T-helper 17 cell (primary cell): ENCODE measurements around the gene PKM. TPM values are rescaled to one million over a fixed set of nuclear protein-coding genes. Genes with fewer than 3 reads are reported as not detected.
"Not testable (repeated sequence)": the region's sequence is repeated elsewhere in the genome, so short reads cannot be mapped to it uniquely, and the experiment has no call there.

Source experiments
- ATAC-seq: fragments of 150-1000 bp; cut with Tn5 transposase; 2 replicates; pipeline ENCODE4 v1.10.0; 2021; ENCODE audit warnings: mild to moderate bottlenecking, moderate library complexity
- DNase-seq, 3 donors: peaks; one replicate each; pipeline versions ENCODE4 v3.0.0 to v3.0.0-alpha.2; 2020 to 2021
- H3K9me3 ChIP-seq: one replicate; pipeline ENCODE4 v1.7.0; 2013; ENCODE audit warnings: low read length, mild to moderate bottlenecking; ENCODE audit not compliant: control insufficient read depth, poor library complexity, severe bottlenecking
- H3K27ac Mint-ChIP-seq: one replicate; pipeline ENCODE4 v1.8.0; 2022; ENCODE audit warnings: mild to moderate bottlenecking, moderate library complexity, mixed read lengths
- H3K27me3 Mint-ChIP-seq: one replicate; pipeline ENCODE4 v1.8.0; 2022; ENCODE audit warnings: mixed read lengths
- H3K36me3 Mint-ChIP-seq: one replicate; pipeline ENCODE4 v1.8.0; 2022; ENCODE audit warnings: low read depth, mixed read lengths
- H3K4me1 Mint-ChIP-seq: one replicate; pipeline ENCODE4 v1.8.0; 2022; ENCODE audit warnings: mild to moderate bottlenecking, mixed read lengths
- H3K4me3 Mint-ChIP-seq: one replicate; pipeline ENCODE4 v1.8.0; 2022; ENCODE audit warnings: mild to moderate bottlenecking, moderate library complexity, mixed read lengths
- total RNA-seq, 4 donors: library from RNA in 2 of 4; stranded (reverse) in 2 of 4; gene quantifications; one replicate each; pipeline ENCODE4 v1.2.3 and lab custom pipeline; 2022 to 2026

The PKM gene
- 100 to 1,000 TPM; 343 to 428 TPM for total RNA-seq
- 310 to 711 reads per million in 2 donors for total RNA-seq (lab: John Stamatoyannopoulos, UW)

GRCh38 chr15:72231066-72231832 lies at the start of gene PKM:
TSS of gene PKM (minus strand) at chr15:72231190. CDS start at chr15:72219097, 12,093 bp downstream.
- Mint-ChIP-seq H3K4me3 (peak within 1 kb of the TSS; percentile 99), H3K36me3 (peaks cover 3% of the 10 kb centered on the region), H3K27me3 (no peaks in the 10 kb centered on the region), H3K4me1 (peaks cover 43% of the 10 kb centered on the region), H3K27ac (peak within 1 kb of the TSS; percentile 100)
- ATAC-seq (peak; percentile 47), DNase-seq (peak; percentile 86 to 91 (median 90))
- H3K9me3 ChIP-seq, result no peaks in the 10 kb centered on the region

GRCh38 chr15:72280751-72281150 lies 49.8 kb upstream of the PKM start:
- Mint-ChIP-seq H3K27me3 (no peaks in the 10 kb centered on the region), H3K27ac (no peak overlapping the region), H3K4me1 (peaks cover 3% of the 10 kb centered on the region), H3K4me3 (no peak overlapping the region), H3K36me3 (no peaks in the 10 kb centered on the region)
- H3K9me3 ChIP-seq, result no peaks in the 10 kb centered on the region
- ATAC-seq, result no peak
- no peak for DNase-seq

DNA sequence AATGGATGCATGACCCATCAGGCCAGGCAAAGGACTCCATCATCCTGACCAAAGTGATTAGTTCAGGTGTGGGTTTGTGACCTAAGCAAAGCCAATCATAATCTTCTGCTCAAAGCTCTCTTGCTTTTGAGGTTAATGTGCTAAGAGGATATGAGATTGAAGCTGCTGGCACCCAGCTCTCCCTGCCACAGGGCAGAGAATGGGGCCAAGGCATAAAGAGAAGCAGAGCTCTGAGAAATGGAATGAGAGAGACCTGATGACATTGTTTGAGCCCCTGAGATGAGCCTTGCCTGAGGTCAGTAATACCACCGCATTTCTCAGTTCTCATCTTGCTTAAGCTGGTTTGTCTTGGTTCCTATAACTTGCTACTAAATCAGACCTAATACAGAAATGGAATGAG lies 47.7 kb upstream of the PKM start:
- Mint-ChIP-seq H3K4me3 (peak overlapping the region; percentile 7), H3K27ac (no peak overlapping the region), H3K36me3 (no peaks in the 10 kb centered on the region), H3K27me3 (no peaks in the 10 kb centered on the region), H3K4me1 (peaks cover 7% of the 10 kb centered on the region)
- ATAC-seq (no peak), DNase-seq (no peak)
- H3K9me3 ChIP-seq, result no peaks in the 10 kb centered on the region

DNA sequence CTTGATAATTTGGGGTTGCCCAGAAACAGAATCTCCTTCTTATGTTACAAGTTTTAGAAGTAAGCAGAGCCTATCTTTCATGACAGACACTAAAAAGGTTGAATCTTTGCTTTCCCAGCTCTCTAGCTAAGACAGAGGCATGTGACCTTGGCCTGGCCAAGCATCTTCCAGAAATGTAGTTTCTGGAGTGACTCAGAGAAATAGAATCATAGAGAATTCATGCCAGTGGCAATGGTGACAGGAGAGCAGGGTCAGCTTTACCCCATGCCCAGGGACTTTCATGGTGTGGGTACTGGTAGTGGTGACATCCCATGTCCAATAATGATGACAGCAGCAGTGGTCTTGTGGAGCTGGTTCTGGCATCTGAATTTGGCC lies 45.3 kb upstream of the PKM start:
- Mint-ChIP-seq H3K27me3 (no peaks in the 10 kb centered on the region), H3K36me3 (no peaks in the 10 kb centered on the region), H3K4me1 (peaks cover 23% of the 10 kb centered on the region), H3K27ac (no peak overlapping the region), H3K4me3 (no peak overlapping the region)
- no peak for DNase-seq
- no peaks in the 10 kb centered on the region for H3K9me3 ChIP-seq
- no peak for ATAC-seq

- ATAC-seq, H3K27me3 Mint-ChIP-seq, H3K9me3 ChIP-seq, H3K4me3 Mint-ChIP-seq, DNase-seq, H3K27ac Mint-ChIP-seq, H3K36me3 Mint-ChIP-seq: not testable (repeated sequence)
- peaks cover 28% of the 10 kb centered on the region for H3K4me1 Mint-ChIP-seq
Observed at GRCh38 chr15:72275635-72276325, 44.8 kb upstream of the PKM start.

- H3K27ac Mint-ChIP-seq, result peak overlapping the region; percentile 94
- H3K9me3 ChIP-seq, result no peaks in the 10 kb centered on the region
- peak overlapping the region; percentile 88 for H3K4me3 Mint-ChIP-seq
- H3K27me3 Mint-ChIP-seq, result no peaks in the 10 kb centered on the region
- H3K36me3 Mint-ChIP-seq, result peaks cover 2% of the 10 kb centered on the region
- ATAC-seq, result peak; percentile 1
- no peak for DNase-seq
- H3K4me1 Mint-ChIP-seq, result peaks cover 39% of the 10 kb centered on the region
Observed at GRCh38 chr15:72272997-72273352, 42.0 kb upstream of the PKM start.

DNA sequence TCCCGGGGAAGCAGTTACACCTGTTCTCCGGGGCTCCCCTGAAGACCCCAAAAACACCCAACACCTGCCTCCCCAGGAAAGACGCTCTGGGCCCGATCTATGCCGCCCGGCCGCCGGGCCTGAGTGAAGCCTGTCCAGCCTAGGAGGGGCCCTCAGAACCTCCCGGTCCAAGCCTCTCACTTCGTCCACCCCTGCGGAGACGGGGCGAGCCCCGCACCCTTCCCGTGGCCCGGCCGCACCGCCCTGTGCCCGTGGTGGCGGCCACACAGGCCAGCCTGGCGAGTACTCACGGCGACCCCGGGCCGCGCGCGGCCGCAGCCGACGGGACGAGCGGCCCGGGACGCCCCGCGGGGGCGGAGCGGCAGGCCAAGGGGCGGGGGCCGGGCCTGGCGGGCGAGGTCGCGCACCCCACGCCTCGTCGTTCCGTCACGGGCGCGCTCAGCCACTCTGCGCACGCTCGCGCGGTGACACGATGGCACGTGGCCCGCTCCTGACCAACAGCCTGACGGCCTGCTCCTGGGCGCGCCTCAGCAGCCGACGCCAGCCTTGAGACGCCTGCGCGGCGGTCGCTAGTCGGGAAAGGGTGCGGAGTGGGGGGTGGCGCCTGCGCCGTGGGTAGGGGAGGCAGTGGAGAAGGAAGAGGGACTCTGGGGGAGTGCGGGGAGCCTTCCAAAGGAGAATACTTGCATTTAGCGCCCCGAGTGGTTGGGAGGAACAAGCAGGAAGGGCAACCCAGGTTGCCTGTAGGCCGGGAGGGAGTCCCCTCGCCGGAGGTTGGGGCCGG lies 41.4 kb upstream of the PKM start, which contains the start of gene PARP6:
PARP6 (minus strand) TSS at position 342 of the 784 bp plus-strand sequence. CDS start 5,077 bp downstream, outside the sequence.
- Mint-ChIP-seq H3K27ac (peak within 1 kb of the TSS; percentile 94), H3K36me3 (peaks cover 2% of the 10 kb centered on the region), H3K4me3 (peak within 1 kb of the TSS; percentile 88), H3K4me1 (peaks cover 37% of the 10 kb centered on the region), H3K27me3 (no peaks in the 10 kb centered on the region)
- ATAC-seq, result peak; percentile 94
- DNase-seq, result peak; percentile 97 to 99 (median 98)
- H3K9me3 ChIP-seq, result no peaks in the 10 kb centered on the region

GRCh38 chr15:72271895-72272212 lies 40.9 kb upstream of the PKM start:
- ATAC-seq, result peak; percentile 0
- no peaks in the 10 kb centered on the region for H3K27me3 Mint-ChIP-seq
- H3K4me3 Mint-ChIP-seq, result peak overlapping the region; percentile 88
- peaks cover 2% of the 10 kb centered on the region for H3K36me3 Mint-ChIP-seq
- peaks cover 39% of the 10 kb centered on the region for H3K4me1 Mint-ChIP-seq
- H3K9me3 ChIP-seq, result no peaks in the 10 kb centered on the region
- peak overlapping the region; percentile 89 for H3K27ac Mint-ChIP-seq
- DNase-seq, result no peak

DNA sequence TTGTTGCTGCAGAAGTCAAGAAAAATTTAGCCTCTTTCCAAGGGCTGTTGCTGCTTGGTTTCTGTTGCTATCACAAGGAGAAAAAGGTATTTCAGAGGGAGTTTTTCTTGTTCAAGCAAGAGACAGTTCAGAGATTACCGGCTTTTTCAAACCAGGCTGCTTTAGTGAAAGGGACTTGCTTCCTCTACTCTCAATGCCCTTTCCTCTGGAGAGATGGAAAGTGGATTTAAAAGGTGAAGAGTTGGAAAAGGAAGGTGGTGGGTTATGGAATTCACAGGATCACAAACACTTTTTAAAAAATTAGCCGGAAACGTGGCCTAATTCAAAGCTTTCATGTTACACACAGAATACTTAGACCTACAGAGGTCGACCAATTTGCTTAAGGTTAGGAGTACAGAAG lies 40.2 kb upstream of the PKM start:
- ATAC-seq (no peak), DNase-seq (no peak)
- Mint-ChIP-seq H3K36me3 (peaks cover 2% of the 10 kb centered on the region), H3K27me3 (no peaks in the 10 kb centered on the region), H3K27ac (peak overlapping the region; percentile 89), H3K4me1 (peaks cover 39% of the 10 kb centered on the region), H3K4me3 (peak overlapping the region; percentile 88)
- H3K9me3 ChIP-seq, result no peaks in the 10 kb centered on the region

- H3K27ac Mint-ChIP-seq, result peak overlapping the region; percentile 89
- peaks cover 41% of the 10 kb centered on the region for H3K4me1 Mint-ChIP-seq
- DNase-seq (no peak), ATAC-seq (no peak)
- no peaks in the 10 kb centered on the region for H3K27me3 Mint-ChIP-seq
- H3K4me3 Mint-ChIP-seq, result no peak overlapping the region
- H3K9me3 ChIP-seq, result no peaks in the 10 kb centered on the region
- H3K36me3 Mint-ChIP-seq, result peaks cover 5% of the 10 kb centered on the region
Observed at GRCh38 chr15:72269739-72270138, 38.7 kb upstream of the PKM start.

- no peaks in the 10 kb centered on the region for H3K9me3 ChIP-seq
- Mint-ChIP-seq H3K4me1 (peaks cover 20% of the 10 kb centered on the region), H3K27me3 (no peaks in the 10 kb centered on the region), H3K4me3 (no peak overlapping the region), H3K27ac (no peak overlapping the region), H3K36me3 (peaks cover 37% of the 10 kb centered on the region)
- no peak for DNase-seq
- no peak for ATAC-seq
Observed at GRCh38 chr15:72265031-72265430, 34.0 kb upstream of the PKM start.

DNA sequence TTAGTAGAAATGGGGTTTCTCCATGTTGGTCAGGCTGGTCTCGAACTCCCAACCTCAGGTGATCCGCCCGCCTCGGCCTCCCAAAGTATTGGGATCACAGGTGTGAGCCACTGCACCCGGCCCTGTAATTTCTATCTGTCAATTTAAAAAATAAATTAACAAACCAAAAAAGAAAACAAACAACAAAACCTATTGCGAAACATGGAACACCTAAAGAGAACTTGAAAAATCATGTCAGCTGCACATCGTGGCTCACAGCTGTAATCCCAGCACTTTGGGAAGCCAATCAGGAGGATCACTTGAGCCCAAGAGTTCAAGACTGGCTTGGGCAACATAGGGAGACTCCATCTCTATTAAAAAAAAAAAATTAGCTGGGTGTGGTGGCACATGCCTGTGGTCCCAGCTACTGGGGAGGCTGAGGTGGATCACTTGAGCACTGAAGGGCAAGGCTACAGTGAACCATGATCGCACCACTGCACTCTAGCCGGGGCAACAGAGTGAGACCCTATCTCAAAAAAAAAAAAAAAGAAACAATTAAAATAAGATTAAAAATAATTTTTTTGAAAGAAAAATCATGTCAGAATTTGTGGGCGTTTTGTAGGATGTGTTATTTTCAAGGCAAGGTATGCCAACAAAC lies 21.8 kb upstream of the PKM start:
- Mint-ChIP-seq H3K36me3 (peaks cover 24% of the 10 kb centered on the region), H3K4me3 (no peak overlapping the region), H3K4me1 (peaks cover 21% of the 10 kb centered on the region), H3K27me3 (no peaks in the 10 kb centered on the region), H3K27ac (no peak overlapping the region)
- DNase-seq (no peak), ATAC-seq (no peak)
- no peaks in the 10 kb centered on the region for H3K9me3 ChIP-seq
